ENCODE measurements around the gene ANKRD1. TPM values are rescaled to one million over a fixed set of nuclear protein-coding genes. Genes with fewer than 3 reads are reported as not detected.

ANKRD1 gene
- total and polyA plus RNA-seq, 2 donors (not counting 1 experiment from before 2014, with no cell fraction given): not detected

- no peaks in the 10 kb centered on the region for H3K9me3 Mint-ChIP-seq (ENCODE audit: insufficient read depth)
- H3K4me1 ChIP-seq (ENCODE audit: control insufficient read depth in 2 of 2, insufficient read depth in 2 of 2, low read length in 2 of 2): no peaks in the 10 kb centered on the region
- no peak for TF ChIP-seq CTCF (IDR thresholded peaks at IDR 0.05)
- no peak for TF ChIP-seq EZH2 (IDR thresholded peaks at IDR 0.05; ENCODE audit: borderline replicate concordance, insufficient read depth, low read depth, low read length, poor library complexity, severe bottlenecking)
- no peak overlapping the region for H3K9ac ChIP-seq (ENCODE audit: low read length)
- H3K27ac ChIP-seq (ENCODE audit: low read length in 2 of 2): no peak overlapping the region
- H3K36me3 ChIP-seq (replicated peaks in 1 of 2; ENCODE audit: control extremely low read depth in 1 of 2, control insufficient read depth in 1 of 2, extremely low read depth in 1 of 2, insufficient read depth in 2 of 2, low read length in 1 of 2): peaks cover 1 to 74% of the 10 kb centered on the region in 2 experiments
- H2AFZ ChIP-seq (ENCODE audit: insufficient read depth, low read depth, low read length, poor library complexity, severe bottlenecking): no peak overlapping the region
- no peaks in the 10 kb centered on the region for H3K27me3 ChIP-seq (replicated peaks in 1 of 4; ENCODE audit: control extremely low read depth in 1 of 4, control insufficient read depth in 3 of 4, insufficient read depth in 4 of 4, low read length in 3 of 4)
- ChIA-PET POLR2A (no interaction called here), CTCF (interaction anchor here (1.5 to 3.5 kb wide), 3 partner anchors 8 to 363 kb away, joined by 4 to 18 read pairs (median 9); no protein-coding TSS in a partner anchor)
- no peaks in the 10 kb centered on the region for H3K27me3 Mint-ChIP-seq
- ATAC-seq (ENCODE audit: low read depth): no peak
- H3K79me2 ChIP-seq (ENCODE audit: control insufficient read depth, insufficient read depth, low read length): no peaks in the 10 kb centered on the region
- intact Hi-C loops (cut with micrococcal nuclease): no loop called here
- no CpG with 5 or more reads among the region's 6 CpGs for WGBS (ENCODE audit: insufficient coverage)
- H3K9me3 ChIP-seq (ENCODE audit: control extremely low read depth in 1 of 3, control insufficient read depth in 2 of 3, insufficient read depth in 1 of 3, low read length in 2 of 3): no peaks in the 10 kb centered on the region
- no peak overlapping the region for H3K4me3 ChIP-seq (ENCODE audit: control extremely low read depth in 1 of 5, extremely low read depth in 1 of 5, insufficient read depth in 1 of 5, low read depth in 2 of 5, low read length in 4 of 5)
- no peak overlapping the region for H3K27ac Mint-ChIP-seq
- no peaks in the 10 kb centered on the region for H4K20me1 ChIP-seq (ENCODE audit: control insufficient read depth, insufficient read depth, low read length, poor library complexity, severe bottlenecking)
- no peak overlapping the region for H3K4me2 ChIP-seq (replicated peaks; ENCODE audit: low read depth, low read length, poor library complexity, severe bottlenecking)
- H3K4me1 Mint-ChIP-seq: no peaks in the 10 kb centered on the region
- no peak overlapping the region for H3K4me3 Mint-ChIP-seq
- no peak for DNase-seq
Observed at GRCh38 chr10:90887555-90887954, 33.3 kb downstream of the ANKRD1 start.

GRCh38 chr10:90885176-90885575, 35.7 kb downstream of the ANKRD1 start:
- no peak overlapping the region for H3K4me3 ChIP-seq (ENCODE audit: control extremely low read depth in 1 of 5, extremely low read depth in 1 of 5, insufficient read depth in 1 of 5, low read depth in 2 of 5, low read length in 4 of 5)
- H3K27ac ChIP-seq (ENCODE audit: low read length in 2 of 2): no peak overlapping the region
- no peaks in the 10 kb centered on the region for H3K9me3 Mint-ChIP-seq (ENCODE audit: insufficient read depth)
- no peaks in the 10 kb centered on the region for H3K27me3 ChIP-seq (replicated peaks in 1 of 4; ENCODE audit: control extremely low read depth in 1 of 4, control insufficient read depth in 3 of 4, insufficient read depth in 4 of 4, low read length in 3 of 4)
- H3K27me3 Mint-ChIP-seq: no peaks in the 10 kb centered on the region
- no peak overlapping the region for H2AFZ ChIP-seq (ENCODE audit: insufficient read depth, low read depth, low read length, poor library complexity, severe bottlenecking)
- H3K9me3 ChIP-seq (ENCODE audit: control extremely low read depth in 1 of 3, control insufficient read depth in 2 of 3, insufficient read depth in 1 of 3, low read length in 2 of 3): no peaks in the 10 kb centered on the region
- no peak overlapping the region for H3K4me3 Mint-ChIP-seq
- DNase-seq: no peak
- CTCF ChIA-PET: no interaction called here
- H3K4me1 ChIP-seq (ENCODE audit: control insufficient read depth in 2 of 2, insufficient read depth in 2 of 2, low read length in 2 of 2): no peaks in the 10 kb centered on the region
- no peak overlapping the region for H3K4me2 ChIP-seq (replicated peaks; ENCODE audit: low read depth, low read length, poor library complexity, severe bottlenecking)
- no peaks in the 10 kb centered on the region for H3K4me1 Mint-ChIP-seq
- no CpG with 5 or more reads among the region's 1 CpG for WGBS (ENCODE audit: insufficient coverage)
- intact Hi-C loops (cut with micrococcal nuclease): no loop called here
- no peak for TF ChIP-seq EZH2 (IDR thresholded peaks at IDR 0.05; ENCODE audit: borderline replicate concordance, insufficient read depth, low read depth, low read length, poor library complexity, severe bottlenecking)
- no peak for TF ChIP-seq CTCF (IDR thresholded peaks at IDR 0.05)
- no peak overlapping the region for H3K27ac Mint-ChIP-seq
- H3K9ac ChIP-seq (ENCODE audit: low read length): no peak overlapping the region
- POLR2A ChIA-PET: no interaction called here
- H3K36me3 ChIP-seq (replicated peaks in 1 of 2; ENCODE audit: control extremely low read depth in 1 of 2, control insufficient read depth in 1 of 2, extremely low read depth in 1 of 2, insufficient read depth in 2 of 2, low read length in 1 of 2): peaks cover 6 to 62% of the 10 kb centered on the region in 2 experiments
- H4K20me1 ChIP-seq (ENCODE audit: control insufficient read depth, insufficient read depth, low read length, poor library complexity, severe bottlenecking): no peaks in the 10 kb centered on the region
- H3K79me2 ChIP-seq (ENCODE audit: control insufficient read depth, insufficient read depth, low read length): no peaks in the 10 kb centered on the region
- no peak for ATAC-seq (ENCODE audit: low read depth)

Measured in B cell (primary cell).